CD14-positive monocyte (primary cell): ENCODE results near the gene ZBTB44. TPM values are rescaled to one million over a fixed set of nuclear protein-coding genes. Genes with fewer than 3 reads are reported as not detected.

Experiments
- DNase-seq, 3 donors: peaks; one replicate each; pipeline ENCODE4 v3.0.0-alpha.2; 2011 to 2022
- H2AFZ ChIP-seq: 2 replicates; pipeline ENCODE4 v1.6.0; 2012; ENCODE audit warnings: mild to moderate bottlenecking, low read depth, low read length, inconsistent platforms; ENCODE audit not compliant: insufficient read depth, poor library complexity, severe bottlenecking
- H3K27ac ChIP-seq, 2 donors: 1 replicate in 1 of 2; 2 replicates in 1 of 2; pipeline ENCODE4 v1.5.1; 2012 to 2013; ENCODE audit warnings: low read length in 2 of 2, control low read depth in 1 of 2, inconsistent platforms in 1 of 2, low read depth in 1 of 2, mild to moderate bottlenecking in 1 of 2
- H3K27me3 ChIP-seq, 2 donors: one replicate each; pipeline versions ENCODE4 v1.6.0 to v1.6.1; 2011 to 2013; ENCODE audit warnings: low read length in 2 of 2; ENCODE audit not compliant: control insufficient read depth in 2 of 2, insufficient read depth in 2 of 2
- H3K36me3 ChIP-seq, 2 donors: replicated peaks in 1 of 2; 1 replicate in 1 of 2; 2 replicates in 1 of 2; pipeline versions ENCODE4 v1.5.1 to v1.6.1; 2012 to 2013; ENCODE audit warnings: low read length in 2 of 2, control low read depth in 1 of 2, inconsistent platforms in 1 of 2, mild to moderate bottlenecking in 1 of 2; ENCODE audit not compliant: insufficient read depth in 2 of 2, control insufficient read depth in 1 of 2
- H3K4me1 ChIP-seq, 2 donors: 1 replicate in 1 of 2; 2 replicates in 1 of 2; pipeline versions ENCODE4 v1.5.1 to v1.6.1; 2012 to 2013; ENCODE audit warnings: low read length in 2 of 2, control low read depth in 1 of 2, inconsistent platforms in 1 of 2, mild to moderate bottlenecking in 1 of 2, moderate library complexity in 1 of 2; ENCODE audit not compliant: insufficient read depth in 2 of 2, control insufficient read depth in 1 of 2
- H3K4me2 ChIP-seq: replicated peaks from 2 replicates; pipeline ENCODE3; 2012; ENCODE audit warnings: low read length, moderate library complexity, mild to moderate bottlenecking; ENCODE audit not compliant: poor library complexity, severe bottlenecking; ENCODE audit errors: extremely low read depth
- H3K4me3 ChIP-seq, 3 experiments: fragments of 200-600 bp in 1 of 3; sonication (generic) in 1 of 3; replicated peaks in 1 of 3; 1 replicate in 2 of 3; 2 replicates in 1 of 3; pipeline ENCODE4 v1.5.1; 2011 to 2013; ENCODE audit warnings: low read length in 3 of 3, mild to moderate bottlenecking in 3 of 3, control low read depth in 2 of 3, low read depth in 2 of 3, inconsistent platforms in 1 of 3, moderate library complexity in 1 of 3
- H3K79me2 ChIP-seq: 2 replicates; pipeline ENCODE4 v1.6.0; 2012; ENCODE audit warnings: mild to moderate bottlenecking, control low read depth, inconsistent platforms, low read length, moderate library complexity; ENCODE audit not compliant: insufficient read depth
- H3K9ac ChIP-seq: 2 replicates; pipeline ENCODE4 v1.6.0; 2017; ENCODE audit warnings: low read length, mild to moderate bottlenecking; ENCODE audit not compliant: insufficient read depth, poor library complexity, severe bottlenecking
- H3K9me3 ChIP-seq, 2 donors: replicated peaks in 1 of 2; 1 replicate in 1 of 2; 2 replicates in 1 of 2; pipeline versions ENCODE4 v1.5.1 to v1.6.1; 2012 to 2013; ENCODE audit warnings: low read length in 2 of 2, control low read depth in 1 of 2; ENCODE audit not compliant: control insufficient read depth in 1 of 2, insufficient read depth in 1 of 2
- H4K20me1 ChIP-seq: 2 replicates; pipeline ENCODE4 v1.6.0; 2012; ENCODE audit warnings: mild to moderate bottlenecking, low read length, control low read depth, moderate library complexity; ENCODE audit not compliant: insufficient read depth
- H3K27ac Mint-ChIP-seq, 7 donors: one replicate each; pipeline ENCODE4 v1.8.0; 2020; ENCODE audit warnings: mild to moderate bottlenecking in 7 of 7, mixed read lengths in 7 of 7, moderate library complexity in 6 of 7, inconsistent platforms in 2 of 7
- H3K27me3 Mint-ChIP-seq, 3 donors: one replicate each; pipeline ENCODE4 v1.8.0; 2021 to 2022; ENCODE audit warnings: low read depth in 3 of 3, mild to moderate bottlenecking in 3 of 3, mixed read lengths in 3 of 3, moderate library complexity in 3 of 3, inconsistent platforms in 1 of 3
- H3K36me3 Mint-ChIP-seq, 2 donors: one replicate each; pipeline ENCODE4 v1.8.0; 2020; ENCODE audit warnings: mixed read lengths in 2 of 2, inconsistent platforms in 1 of 2, mild to moderate bottlenecking in 1 of 2
- H3K4me1 Mint-ChIP-seq: one replicate; pipeline ENCODE4 v1.8.0; 2020; ENCODE audit warnings: mild to moderate bottlenecking, mixed read lengths
- H3K4me3 Mint-ChIP-seq, 2 donors: one replicate each; pipeline ENCODE4 v1.8.0; 2020; ENCODE audit warnings: mild to moderate bottlenecking in 2 of 2, mixed read lengths in 2 of 2, moderate library complexity in 1 of 2
- H3K9me3 Mint-ChIP-seq, 7 donors: one replicate each; pipeline ENCODE4 v1.8.0; 2020 to 2022; ENCODE audit warnings: mixed read lengths in 7 of 7, mild to moderate bottlenecking in 6 of 7, moderate library complexity in 6 of 7, inconsistent platforms in 2 of 7
- CTCF ChIP-seq: fragments of 200-600 bp; IDR thresholded peaks from one replicate; pipeline ENCODE4 v1.8.0; 2022; ENCODE audit warnings: antibody characterized with exemption, mild to moderate bottlenecking
- WGBS: methylation state at CpG from one replicate; pipeline ENCODE4 v1.1.5; 2013; ENCODE audit warnings: missing lambda C conversion rate; ENCODE audit not compliant: insufficient coverage; 5-methylcytosine and 5-hydroxymethylcytosine counted together
- intact Hi-C, 2 donors: fragments of 100-400 bp; cut with micrococcal nuclease; formaldehyde crosslinking; loops; one replicate each; pipeline versions ENCODE4 v1.15.0 to v1.15.1; 2023
- polyA plus RNA-seq, 3 donors: library from polyadenylated mRNA; depleted of rRNA in 1 of 3; unstranded in 2 of 3; stranded (reverse) in 1 of 3; fragments of 300-500 nt in 2 of 3; fragments of >200 nt in 1 of 3; fragmentation: Illumina TruSeq in 2 of 3; gene quantifications; 1 replicate in 2 of 3; 2 replicates in 1 of 3; pipeline ENCODE4 v1.2.3, GENCODE V29; 2012 to 2021

Gene ZBTB44
- polyA plus RNA-seq, 3 donors, result 2.4 to 21.3 (median 2.7) TPM

DNA sequence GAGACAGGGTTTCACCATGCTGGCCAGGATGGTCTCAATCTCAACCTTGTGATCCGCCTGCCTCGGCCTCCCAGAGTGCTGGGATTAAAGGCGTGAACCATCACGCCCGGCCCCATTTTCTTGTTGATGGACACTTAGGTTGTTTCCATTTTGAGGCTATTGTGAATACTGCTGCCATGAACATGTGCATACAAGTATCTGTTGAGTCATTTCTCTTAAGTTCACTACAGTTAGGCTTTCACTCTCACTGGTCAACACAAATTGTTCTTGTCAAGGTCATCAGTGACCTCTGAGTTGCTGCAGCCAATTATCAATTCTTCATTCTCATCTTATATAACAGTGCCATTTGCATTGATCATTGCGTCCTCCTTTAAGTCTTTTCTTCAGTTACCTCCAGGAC is 13.0 kb upstream of the ZBTB44 start:
- H3K27ac Mint-ChIP-seq, result no peak overlapping the region

DNA sequence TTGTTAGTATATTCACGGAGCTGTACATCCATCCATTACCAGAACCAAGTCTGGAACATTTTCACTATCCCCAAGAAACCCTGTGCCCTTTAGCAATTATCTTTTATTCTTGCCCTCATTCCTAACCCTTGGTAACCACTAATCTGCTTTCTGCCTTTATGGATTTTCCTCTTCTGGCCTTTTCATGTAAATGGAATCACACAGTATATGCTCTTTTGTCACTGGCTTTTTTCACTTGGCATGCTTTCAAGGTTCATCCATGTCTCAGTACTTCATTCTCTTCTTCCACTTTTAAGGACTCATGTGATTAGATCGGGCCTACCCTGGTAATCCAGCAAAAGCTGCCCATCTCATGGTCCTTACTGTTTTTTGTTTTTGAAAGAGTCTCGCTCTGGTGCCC is 11.0 kb upstream of the ZBTB44 start:
- peaks cover 0 to 2% (median 1%) of the 10 kb centered on the region in 3 donors for H3K27me3 Mint-ChIP-seq

More for the DNA sequence above, 13.0 kb upstream of the ZBTB44 start:
- Histone ChIP-seq H3K4me3 (no peak overlapping the region), H3K4me2 (no peak overlapping the region), H4K20me1 (no peaks in the 10 kb centered on the region), H2AFZ (no peak overlapping the region), H3K9me3 (no peaks in the 10 kb centered on the region), H3K27ac (no peak overlapping the region), H3K27me3 (no peaks in the 10 kb centered on the region), H3K4me1 (no peaks in the 10 kb centered on the region), H3K9ac (no peak overlapping the region), H3K79me2 (no peaks in the 10 kb centered on the region), H3K36me3 (no peaks in the 10 kb centered on the region)
- TF ChIP-seq CTCF, result no peak
- H3K4me1 Mint-ChIP-seq, result no peaks in the 10 kb centered on the region
- H3K27me3 Mint-ChIP-seq, result peaks cover 0 to 4% (median 3%) of the 10 kb centered on the region in 3 donors
- no peak for DNase-seq
- no peaks in the 10 kb centered on the region for H3K36me3 Mint-ChIP-seq
- peaks cover 2 to 9% (median 5%) of the 10 kb centered on the region in 7 donors for H3K9me3 Mint-ChIP-seq
- intact Hi-C loops, result no loop called here
- 100% methylated on average over 6 of the region's 6 CpGs for WGBS
- H3K4me3 Mint-ChIP-seq, result no peak overlapping the region

More for the DNA sequence above, 11.0 kb upstream of the ZBTB44 start:
- H3K4me2 ChIP-seq, result no peak overlapping the region
- H3K9me3 Mint-ChIP-seq, result peaks cover 8 to 22% (median 14%) of the 10 kb centered on the region in 7 donors
- H3K4me1 Mint-ChIP-seq, result no peaks in the 10 kb centered on the region
- H3K9ac ChIP-seq, result no peak overlapping the region
- H3K9me3 ChIP-seq, result peaks cover 4 to 10% of the 10 kb centered on the region in 2 donors
- H3K27me3 ChIP-seq, result no peaks in the 10 kb centered on the region
- no peaks in the 10 kb centered on the region for H3K4me1 ChIP-seq
- TF ChIP-seq CTCF, result no peak
- intact Hi-C loops, result no loop called here
- H3K27ac Mint-ChIP-seq, result no peak overlapping the region
- H3K4me3 ChIP-seq, result no peak overlapping the region
- no peaks in the 10 kb centered on the region for H3K79me2 ChIP-seq
- WGBS, result 100% methylated on average over 1 of the region's 3 CpGs
- H3K36me3 ChIP-seq, result no peaks in the 10 kb centered on the region
- no peaks in the 10 kb centered on the region for H4K20me1 ChIP-seq
- DNase-seq, result no peak
- H3K27ac ChIP-seq, result no peak overlapping the region
- no peak overlapping the region for H3K4me3 Mint-ChIP-seq
- no peak overlapping the region for H2AFZ ChIP-seq
- H3K36me3 Mint-ChIP-seq, result no peaks in the 10 kb centered on the region
